HEK293 (cell line): ENCODE results near the gene PCDHA6.
"Not testable (repeated sequence)": the region's sequence is repeated elsewhere in the genome, so short reads cannot be mapped to it uniquely, and the experiment has no call there.

Source experiments
- CTCF ChIA-PET: fragments of 350-600 bp; formaldehyde crosslinking; extraction: SDS; loops from one replicate; lab custom pipeline; 2021; ENCODE audit warnings: antibody characterized with exemption; lab: Yijun Ruan, JAX
- POLR2A ChIA-PET: fragments of 300-600 bp; formaldehyde crosslinking; extraction: SDS; loops from one replicate; lab custom pipeline; 2020; ENCODE audit warnings: antibody characterized with exemption, inconsistent platforms; lab: Yijun Ruan, JAX
- H3K27ac ChIP-seq: fragments of 200-500 bp; sonication (Bioruptor generic); 2 replicates; pipeline ENCODE4 v1.5.1; 2014; ENCODE audit warnings: low read depth, low read length, control low read depth, inconsistent platforms; ENCODE audit errors: extremely low read depth
- H3K36me3 ChIP-seq, 2 experiments: fragments of 200-500 bp in 1 of 2; sonication (Bioruptor generic) in 1 of 2; 1 replicate in 1 of 2; 2 replicates in 1 of 2; pipeline ENCODE4 v1.5.1; 2014 to 2017; ENCODE audit warnings: inconsistent platforms in 2 of 2, low read length in 2 of 2; ENCODE audit not compliant: control insufficient read depth in 2 of 2, insufficient read depth in 1 of 2
- H3K4me1 ChIP-seq: fragments of 200-500 bp; sonication (Bioruptor generic); 2 replicates; pipeline ENCODE4 v1.5.1; 2014; ENCODE audit warnings: mild to moderate bottlenecking, low read length, inconsistent platforms; ENCODE audit not compliant: control insufficient read depth, insufficient read depth
- H3K4me3 ChIP-seq: 2 replicates; pipeline ENCODE4 v1.5.1; 2011; ENCODE audit warnings: low read depth, mild to moderate bottlenecking, control low read depth, low read length, moderate library complexity
- H3K9me3 ChIP-seq: fragments of 200-500 bp; sonication (Bioruptor generic); 2 replicates; pipeline ENCODE4 v1.5.1; 2014; ENCODE audit warnings: low read depth, low read length, inconsistent platforms; ENCODE audit not compliant: control insufficient read depth, insufficient read depth
- BCL11B ChIP-seq: fragments of 450-650 bp; formaldehyde crosslinking; IDR thresholded peaks from 2 replicates; pipeline ENCODE4 v1.5.1; 2016; ENCODE audit warnings: low read depth, missing biosample characterization, missing genetic modification characterization
- HOXA7 ChIP-seq: sonication (generic); formaldehyde crosslinking; IDR thresholded peaks from 2 replicates; pipeline ENCODE4 v1.8.1; 2022; ENCODE audit warnings: missing genetic modification reagents, borderline replicate concordance
- ZBTB17 ChIP-seq: fragments of 450-650 bp; formaldehyde crosslinking; IDR thresholded peaks from 2 replicates; pipeline ENCODE4 v1.5.1; 2016; ENCODE audit warnings: missing biosample characterization, missing genetic modification characterization
- ZNF138 ChIP-seq: fragments of 450-650 bp; formaldehyde crosslinking; IDR thresholded peaks from 2 replicates; pipeline ENCODE4 v1.5.1; 2016; ENCODE audit warnings: missing biosample characterization, missing genetic modification characterization, borderline replicate concordance
- ZNF510 ChIP-seq: fragments of 450-650 bp; formaldehyde crosslinking; IDR thresholded peaks from 2 replicates; pipeline ENCODE4 v1.5.1; 2018; ENCODE audit warnings: mild to moderate bottlenecking, missing genetic modification characterization, missing biosample characterization; ENCODE audit not compliant: insufficient replicate concordance
- ZNF544 ChIP-seq: fragments of 450-650 bp; formaldehyde crosslinking; IDR thresholded peaks from 2 replicates; pipeline ENCODE4 v1.5.0; 2017; ENCODE audit warnings: missing biosample characterization, missing genetic modification characterization
- ZNF548 ChIP-seq: fragments of 450-650 bp; formaldehyde crosslinking; IDR thresholded peaks from 2 replicates; pipeline ENCODE4 v1.5.1; 2016; ENCODE audit warnings: missing biosample characterization, missing genetic modification characterization
- ZNF701 ChIP-seq: fragments of 450-650 bp; formaldehyde crosslinking; IDR thresholded peaks from 2 replicates; pipeline ENCODE4 v1.5.1; 2016; ENCODE audit warnings: missing biosample characterization, missing genetic modification characterization
- ZXDB ChIP-seq: fragments of 450-650 bp; formaldehyde crosslinking; IDR thresholded peaks from 2 replicates; pipeline ENCODE4 v1.5.1; 2016; ENCODE audit warnings: missing biosample characterization, missing genetic modification characterization
- TF ChIP-seq, protein P1 (sequence below): fragments of 450-650 bp; formaldehyde crosslinking; IDR thresholded peaks from 2 replicates; pipeline ENCODE4 v1.5.1; 2016; ENCODE audit warnings: missing biosample characterization, missing genetic modification characterization, low read depth
- TF ChIP-seq, protein P2 (sequence below): fragments of 450-650 bp; formaldehyde crosslinking; IDR thresholded peaks from 2 replicates; pipeline ENCODE4 v1.5.1; 2016; ENCODE audit warnings: missing biosample characterization, missing genetic modification characterization
- TF ChIP-seq, protein P3 (sequence below): fragments of 450-650 bp; formaldehyde crosslinking; IDR thresholded peaks from 2 replicates; pipeline ENCODE4 v1.5.1; 2016; ENCODE audit warnings: missing biosample characterization, missing genetic modification characterization
- TF ChIP-seq, protein P4 (sequence below): fragments of 450-650 bp; IDR thresholded peaks from 2 replicates; pipeline ENCODE4 v1.5.1; 2018; ENCODE audit warnings: missing biosample characterization, mild to moderate bottlenecking, missing genetic modification characterization

PCDHA6 gene

DNA sequence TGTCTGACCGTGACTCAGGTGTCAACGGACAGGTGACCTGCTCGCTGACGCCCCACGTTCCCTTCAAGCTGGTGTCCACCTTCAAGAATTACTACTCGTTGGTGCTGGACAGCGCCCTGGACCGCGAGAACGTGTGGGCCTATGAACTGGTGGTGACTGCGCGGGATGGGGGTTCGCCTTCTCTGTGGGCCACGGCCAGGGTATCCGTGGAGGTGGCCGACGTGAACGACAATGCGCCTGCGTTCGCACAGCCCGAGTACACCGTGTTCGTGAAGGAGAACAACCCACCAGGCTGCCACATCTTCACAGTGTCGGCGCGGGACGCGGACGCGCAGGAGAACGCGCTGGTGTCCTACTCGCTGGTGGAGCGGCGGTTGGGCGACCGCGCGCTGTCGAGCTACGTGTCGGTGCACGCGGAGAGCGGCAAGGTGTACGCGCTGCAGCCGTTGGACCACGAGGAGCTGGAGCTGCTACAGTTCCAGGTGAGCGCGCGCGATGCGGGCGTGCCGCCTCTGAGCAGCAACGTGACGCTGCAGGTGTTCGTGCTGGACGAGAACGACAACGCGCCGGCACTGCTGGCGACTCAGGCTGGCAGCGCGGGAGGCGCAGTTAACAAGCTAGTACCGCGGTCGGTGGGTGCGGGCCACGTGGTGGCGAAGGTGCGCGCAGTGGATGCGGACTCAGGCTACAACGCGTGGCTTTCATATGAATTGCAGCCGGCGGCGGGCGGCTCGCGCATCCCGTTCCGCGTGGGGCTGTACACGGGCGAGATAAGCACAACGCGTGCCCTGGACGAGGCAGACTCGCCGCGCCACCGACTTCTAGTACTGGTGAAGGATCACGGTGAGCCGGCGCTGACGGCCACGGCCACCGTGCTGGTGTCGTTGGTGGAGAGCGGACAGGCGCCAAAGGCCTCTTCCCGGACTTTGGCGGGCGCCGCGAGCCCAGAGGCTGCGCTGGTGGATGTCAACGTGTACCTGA is 42.8 kb downstream of the PCDHA6 start (continued):
- TF ChIP-seq, protein P1, sequence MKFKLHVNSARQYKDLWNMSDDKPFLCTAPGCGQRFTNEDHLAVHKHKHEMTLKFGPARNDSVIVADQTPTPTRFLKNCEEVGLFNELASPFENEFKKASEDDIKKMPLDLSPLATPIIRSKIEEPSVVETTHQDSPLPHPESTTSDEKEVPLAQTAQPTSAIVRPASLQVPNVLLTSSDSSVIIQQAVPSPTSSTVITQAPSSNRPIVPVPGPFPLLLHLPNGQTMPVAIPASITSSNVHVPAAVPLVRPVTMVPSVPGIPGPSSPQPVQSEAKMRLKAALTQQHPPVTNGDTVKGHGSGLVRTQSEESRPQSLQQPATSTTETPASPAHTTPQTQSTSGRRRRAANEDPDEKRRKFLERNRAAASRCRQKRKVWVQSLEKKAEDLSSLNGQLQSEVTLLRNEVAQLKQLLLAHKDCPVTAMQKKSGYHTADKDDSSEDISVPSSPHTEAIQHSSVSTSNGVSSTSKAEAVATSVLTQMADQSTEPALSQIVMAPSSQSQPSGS (tag by site-specific recombination): no peak
- TF ChIP-seq HOXA7 (CRISPR knock-in tag) (no peak), ZBTB17 (tag by site-specific recombination) (no peak), BCL11B (tag by site-specific recombination) (no peak)

DNA sequence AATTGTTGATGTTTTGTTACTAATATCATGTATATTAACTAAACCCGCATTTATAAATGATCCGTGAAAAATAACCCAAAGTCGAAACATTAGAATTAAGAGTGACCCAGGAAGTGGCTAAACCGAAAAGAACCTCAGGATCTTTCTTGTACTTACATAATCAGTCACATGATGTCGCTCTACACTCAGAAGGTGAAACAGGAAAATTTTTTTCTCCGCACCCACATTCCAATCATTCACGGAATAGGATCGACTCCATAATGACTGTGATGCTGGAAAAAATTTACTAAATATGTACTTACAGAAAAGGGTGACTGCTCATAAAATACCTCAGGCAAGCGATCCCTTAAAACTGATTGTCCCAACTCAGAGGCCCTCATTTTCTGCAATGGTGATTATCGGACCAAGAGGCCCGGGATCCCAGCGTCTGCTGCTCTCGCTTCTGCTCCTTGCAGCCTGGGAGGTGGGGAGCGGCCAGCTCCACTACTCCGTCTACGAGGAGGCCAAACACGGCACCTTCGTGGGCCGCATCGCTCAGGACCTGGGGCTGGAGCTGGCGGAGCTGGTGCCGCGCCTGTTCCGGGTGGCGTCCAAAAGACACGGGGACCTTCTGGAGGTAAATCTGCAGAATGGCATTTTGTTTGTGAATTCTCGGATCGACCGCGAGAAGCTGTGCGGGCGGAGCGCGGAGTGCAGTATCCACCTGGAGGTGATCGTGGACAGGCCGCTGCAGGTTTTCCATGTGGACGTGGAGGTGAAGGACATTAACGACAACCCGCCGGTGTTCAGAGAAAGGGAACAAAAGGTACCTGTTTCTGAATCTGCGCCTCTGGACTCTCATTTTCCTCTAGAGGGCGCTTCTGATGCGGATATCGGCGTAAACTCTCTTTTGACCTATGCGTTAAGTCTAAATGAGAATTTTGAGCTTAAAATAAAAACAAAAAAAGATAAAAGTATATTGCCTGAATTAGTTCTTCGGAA is 47.6 kb downstream of the PCDHA6 start, which contains the start of gene PCDHA12:
Gene PCDHA12 (plus strand): TSS at position 224 of the 981 bp plus-strand sequence. CDS start 165 bp downstream, at position 389.
- H3K9me3 ChIP-seq: no peaks in the 10 kb centered on the region
- ChIA-PET CTCF (interaction anchor here (0.6 to 1.6 kb wide), 5 partner anchors 19 to 1262 kb away, joined by 3 to 10 read pairs (median 3); partner anchors contain the start of genes PCDHA10 and PCDHAC1), POLR2A (no interaction called here)
- no peaks in the 10 kb centered on the region for H3K4me1 ChIP-seq
- H3K4me3 ChIP-seq: no peak within 1 kb of the TSS
- H3K36me3 ChIP-seq: no peaks in the 10 kb centered on the region
- H3K27ac ChIP-seq: no peak within 1 kb of the TSS
- TF ChIP-seq, protein P2, sequence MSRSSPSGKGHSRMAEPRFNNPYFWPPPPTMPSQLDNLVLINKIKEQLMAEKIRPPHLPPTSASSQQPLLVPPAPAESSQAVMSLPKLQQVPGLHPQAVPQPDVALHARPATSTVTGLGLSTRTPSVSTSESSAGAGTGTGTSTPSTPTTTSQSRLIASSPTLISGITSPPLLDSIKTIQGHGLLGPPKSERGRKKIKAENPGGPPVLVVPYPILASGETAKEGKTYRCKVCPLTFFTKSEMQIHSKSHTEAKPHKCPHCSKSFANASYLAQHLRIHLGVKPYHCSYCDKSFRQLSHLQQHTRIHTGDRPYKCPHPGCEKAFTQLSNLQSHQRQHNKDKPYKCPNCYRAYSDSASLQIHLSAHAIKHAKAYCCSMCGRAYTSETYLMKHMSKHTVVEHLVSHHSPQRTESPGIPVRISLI: no peak
- TF ChIP-seq ZNF510 (tag by site-specific recombination): no peak
- TF ChIP-seq, protein P3, sequence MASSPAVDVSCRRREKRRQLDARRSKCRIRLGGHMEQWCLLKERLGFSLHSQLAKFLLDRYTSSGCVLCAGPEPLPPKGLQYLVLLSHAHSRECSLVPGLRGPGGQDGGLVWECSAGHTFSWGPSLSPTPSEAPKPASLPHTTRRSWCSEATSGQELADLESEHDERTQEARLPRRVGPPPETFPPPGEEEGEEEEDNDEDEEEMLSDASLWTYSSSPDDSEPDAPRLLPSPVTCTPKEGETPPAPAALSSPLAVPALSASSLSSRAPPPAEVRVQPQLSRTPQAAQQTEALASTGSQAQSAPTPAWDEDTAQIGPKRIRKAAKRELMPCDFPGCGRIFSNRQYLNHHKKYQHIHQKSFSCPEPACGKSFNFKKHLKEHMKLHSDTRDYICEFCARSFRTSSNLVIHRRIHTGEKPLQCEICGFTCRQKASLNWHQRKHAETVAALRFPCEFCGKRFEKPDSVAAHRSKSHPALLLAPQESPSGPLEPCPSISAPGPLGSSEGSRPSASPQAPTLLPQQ (tag by site-specific recombination): no peak
- no peak for TF ChIP-seq ZNF138 (tag by site-specific recombination)
- no peak for TF ChIP-seq ZNF548 (tag by site-specific recombination)
- TF ChIP-seq ZXDB (tag by site-specific recombination): no peak
- TF ChIP-seq, protein P4, sequence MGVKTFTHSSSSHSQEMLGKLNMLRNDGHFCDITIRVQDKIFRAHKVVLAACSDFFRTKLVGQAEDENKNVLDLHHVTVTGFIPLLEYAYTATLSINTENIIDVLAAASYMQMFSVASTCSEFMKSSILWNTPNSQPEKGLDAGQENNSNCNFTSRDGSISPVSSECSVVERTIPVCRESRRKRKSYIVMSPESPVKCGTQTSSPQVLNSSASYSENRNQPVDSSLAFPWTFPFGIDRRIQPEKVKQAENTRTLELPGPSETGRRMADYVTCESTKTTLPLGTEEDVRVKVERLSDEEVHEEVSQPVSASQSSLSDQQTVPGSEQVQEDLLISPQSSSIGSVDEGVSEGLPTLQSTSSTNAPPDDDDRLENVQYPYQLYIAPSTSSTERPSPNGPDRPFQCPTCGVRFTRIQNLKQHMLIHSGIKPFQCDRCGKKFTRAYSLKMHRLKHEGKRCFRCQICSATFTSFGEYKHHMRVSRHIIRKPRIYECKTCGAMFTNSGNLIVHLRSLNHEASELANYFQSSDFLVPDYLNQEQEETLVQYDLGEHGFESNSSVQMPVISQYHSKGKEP (tag by site-specific recombination): no peak
- TF ChIP-seq ZNF544 (tag by site-specific recombination): no peak
- no peak for TF ChIP-seq ZNF701 (tag by site-specific recombination)

DNA sequence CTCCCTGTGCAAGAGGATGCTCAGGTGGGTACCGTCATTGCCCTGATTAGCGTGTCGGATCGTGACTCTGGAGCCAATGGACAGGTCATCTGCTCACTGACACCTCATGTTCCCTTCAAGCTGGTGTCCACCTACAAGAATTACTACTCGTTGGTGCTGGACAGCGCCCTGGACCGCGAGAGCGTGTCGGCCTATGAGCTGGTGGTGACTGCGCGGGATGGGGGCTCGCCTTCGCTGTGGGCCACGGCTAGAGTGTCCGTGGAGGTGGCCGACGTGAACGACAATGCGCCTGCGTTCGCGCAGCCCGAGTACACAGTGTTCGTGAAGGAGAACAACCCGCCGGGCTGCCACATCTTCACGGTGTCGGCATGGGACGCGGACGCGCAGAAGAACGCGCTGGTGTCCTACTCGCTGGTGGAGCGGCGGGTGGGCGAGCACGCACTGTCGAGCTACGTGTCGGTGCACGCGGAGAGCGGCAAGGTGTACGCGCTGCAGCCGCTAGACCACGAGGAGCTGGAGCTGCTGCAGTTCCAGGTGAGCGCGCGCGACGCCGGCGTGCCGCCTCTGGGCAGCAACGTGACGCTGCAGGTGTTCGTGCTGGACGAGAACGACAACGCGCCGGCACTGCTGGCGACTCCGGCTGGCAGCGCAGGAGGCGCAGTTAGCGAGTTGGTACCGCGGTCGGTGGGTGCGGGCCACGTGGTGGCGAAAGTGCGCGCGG is 48.9 kb downstream of the PCDHA6 start:
- CTCF ChIA-PET: interaction anchor here (0.6 to 1.6 kb wide), 3 partner anchors 20 to 164 kb away, joined by 4 to 10 read pairs (median 6); partner anchors contain the start of gene PCDHA10

More for the DNA sequence above, 48.9 kb downstream of the PCDHA6 start:
- H3K4me1 ChIP-seq, H3K36me3 ChIP-seq, H3K4me3 ChIP-seq, H3K27ac ChIP-seq, H3K9me3 ChIP-seq, POLR2A ChIA-PET: not testable (repeated sequence)
